Measurements from ENCODE around the gene B4GALNT3.

GRCh38 chr12:535396-535795 is 75.7 kb downstream of the B4GALNT3 start:
- TF ChIP-seq TAF1 (IDR thresholded peaks at IDR 0.05; ENCODE audit: borderline replicate concordance, insufficient read depth, low read length) = no peak
- no peak for TF ChIP-seq POLR2AphosphoS5 (IDR thresholded peaks at IDR 0.05; ENCODE audit: low read depth, low read length)
- no peak for TF ChIP-seq REST (IDR thresholded peaks at IDR 0.05; ENCODE audit: insufficient read depth in 1 of 2, low read depth in 2 of 2, low read length in 2 of 2)
- TF ChIP-seq SIN3A (IDR thresholded peaks at IDR 0.05; ENCODE audit: borderline replicate concordance, insufficient read depth, low read length) = no peak
- no peak for TF ChIP-seq FOXP2 (optimal IDR thresholded peaks at IDR 0.05; ENCODE audit: borderline replicate concordance, extremely low read depth, extremely low read length, insufficient read depth)

Data from PFSK-1 (cell line).